Measurements from ENCODE around the gene TRPV4.
A peak's percentile ranks its signal among the peaks of the same experiment; 100 is the strongest.

TRPV4 gene

DNA sequence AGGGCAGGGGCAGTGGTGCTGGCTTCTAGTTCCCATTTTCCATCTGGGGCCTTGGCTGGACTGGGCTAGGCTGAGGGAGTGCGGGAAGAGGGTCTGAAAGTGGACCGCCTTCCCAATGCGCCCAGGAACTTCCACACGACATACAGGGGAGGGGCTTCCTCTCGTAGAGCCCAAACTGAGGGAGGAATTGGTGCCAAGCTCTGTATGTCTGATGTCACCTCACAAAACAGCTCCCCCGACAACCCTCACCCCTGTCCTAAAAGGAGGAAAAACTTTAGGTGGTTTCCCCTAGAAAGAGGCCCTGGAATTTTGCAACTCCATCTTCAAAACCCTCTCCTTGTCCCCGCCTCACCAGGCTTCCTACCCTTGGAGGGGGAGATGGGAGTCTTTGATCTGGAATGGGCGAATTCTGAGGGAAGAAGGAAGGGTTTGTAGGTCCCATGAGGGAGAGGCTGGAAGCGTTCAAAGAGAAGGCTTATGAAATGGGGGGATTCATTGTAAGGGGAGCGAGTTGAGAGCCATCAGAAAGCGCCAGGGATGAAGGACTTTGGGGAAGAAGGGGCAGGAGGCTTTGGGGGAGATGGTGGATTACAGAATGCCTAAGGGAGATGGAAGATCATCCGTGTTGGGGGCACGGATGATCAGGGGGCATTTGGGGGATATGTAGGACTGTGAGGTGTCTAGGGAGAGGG is 46.3 kb upstream of the TRPV4 start (continued):
- TF ChIP-seq ZNF658 (tag by site-specific recombination; IDR thresholded peaks at IDR 0.05) (no peak), ZNF555 (tag by site-specific recombination; conservative IDR thresholded peaks at IDR 0.05) (no peak), ZNF350 (tag by site-specific recombination; IDR thresholded peaks at IDR 0.05) (no peak), ZNF521 (tag by site-specific recombination; IDR thresholded peaks at IDR 0.05) (no peak)
- TF ChIP-seq, protein P1, sequence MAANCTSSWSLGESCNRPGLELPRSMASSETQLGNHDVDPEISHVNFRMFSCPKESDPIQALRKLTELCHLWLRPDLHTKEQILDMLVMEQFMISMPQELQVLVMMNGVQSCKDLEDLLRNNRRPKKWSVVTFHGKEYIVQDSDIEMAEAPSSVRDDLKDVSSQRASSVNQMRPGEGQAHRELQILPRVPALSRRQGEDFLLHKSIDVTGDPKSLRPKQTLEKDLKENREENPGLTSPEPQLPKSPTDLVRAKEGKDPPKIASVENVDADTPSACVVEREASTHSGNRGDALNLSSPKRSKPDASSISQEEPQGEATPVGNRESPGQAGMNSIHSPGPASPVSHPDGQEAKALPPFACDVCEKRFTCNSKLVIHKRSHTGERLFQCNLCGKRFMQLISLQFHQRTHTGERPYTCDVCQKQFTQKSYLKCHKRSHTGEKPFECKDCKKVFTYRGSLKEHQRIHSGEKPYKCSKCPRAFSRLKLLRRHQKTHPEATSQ (tag by site-specific recombination; IDR thresholded peaks at IDR 0.05) = no peak

DNA sequence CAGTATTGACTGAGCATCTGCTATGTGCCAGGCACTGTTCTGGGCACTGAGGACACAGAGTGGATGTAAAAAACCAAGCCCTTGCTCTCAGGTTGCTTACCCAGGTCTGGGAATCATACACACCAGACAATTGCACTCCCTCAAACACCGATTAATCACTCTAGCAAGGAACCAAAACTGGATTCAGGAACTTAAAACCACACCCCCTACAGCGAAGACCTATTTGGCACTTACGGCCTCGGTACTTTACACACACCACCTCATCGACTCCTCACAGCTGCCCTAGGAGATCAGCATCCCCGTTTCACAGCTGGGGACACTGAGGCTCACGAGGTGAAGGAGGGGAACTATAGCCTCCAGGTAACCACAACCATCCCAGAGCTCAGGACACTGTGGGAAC is 45.6 kb upstream of the TRPV4 start:
- no peak overlapping the region for H3K4me3 ChIP-seq (ENCODE audit: low read depth, low read length)
- CTCF ChIA-PET = interaction anchor here (0.6 to 1.6 kb wide), 6 partner anchors 25 to 1319 kb away, joined by 3 to 14 read pairs (median 6); no protein-coding TSS in a partner anchor
- TF ChIP-seq ZNF16 (tag by site-specific recombination; IDR thresholded peaks at IDR 0.05; ENCODE audit: low read depth) (no peak), ZNF416 (tag by site-specific recombination; IDR thresholded peaks at IDR 0.05) (no peak), ZNF585B (tag by site-specific recombination; IDR thresholded peaks at IDR 0.05) (no peak), ZNF221 (tag by site-specific recombination; IDR thresholded peaks at IDR 0.05; ENCODE audit: borderline replicate concordance) (no peak), KLF8 (tag by site-specific recombination; IDR thresholded peaks at IDR 0.05) (no peak), ZNF501 (tag by site-specific recombination; IDR thresholded peaks at IDR 0.05) (no peak), ZNF76 (tag by site-specific recombination; IDR thresholded peaks at IDR 0.05; ENCODE audit: borderline replicate concordance, low read depth) (no peak), IKZF3 (tag by site-specific recombination; IDR thresholded peaks at IDR 0.05) (no peak), ZNF548 (tag by site-specific recombination; IDR thresholded peaks at IDR 0.05) (no peak), MEIS1 (CRISPR knock-in tag; IDR thresholded peaks at IDR 0.05; ENCODE audit: borderline replicate concordance) (no peak), ZBTB21 (tag by site-specific recombination; IDR thresholded peaks at IDR 0.05) (no peak), ZNF768 (tag by site-specific recombination; IDR thresholded peaks at IDR 0.05) (no peak), ZNF423 (tag by site-specific recombination; IDR thresholded peaks at IDR 0.05) (no peak), OSR2 (tag by site-specific recombination; IDR thresholded peaks at IDR 0.05) (no peak), ZNF530 (tag by site-specific recombination; IDR thresholded peaks at IDR 0.05; ENCODE audit: low read depth) (no peak), ZNF292 (tag by site-specific recombination; IDR thresholded peaks at IDR 0.05; ENCODE audit: borderline replicate concordance, low read depth) (no peak), ZNF660 (tag by site-specific recombination; IDR thresholded peaks at IDR 0.05) (no peak), ZNF664 (tag by site-specific recombination; IDR thresholded peaks at IDR 0.05) (peak; percentile 42; the same call in 1 of the 2 replicates), ZBTB17 (tag by site-specific recombination; IDR thresholded peaks at IDR 0.05) (peak; percentile 59; the same call in 1 of the 2 replicates)
- TF ChIP-seq, protein P2, sequence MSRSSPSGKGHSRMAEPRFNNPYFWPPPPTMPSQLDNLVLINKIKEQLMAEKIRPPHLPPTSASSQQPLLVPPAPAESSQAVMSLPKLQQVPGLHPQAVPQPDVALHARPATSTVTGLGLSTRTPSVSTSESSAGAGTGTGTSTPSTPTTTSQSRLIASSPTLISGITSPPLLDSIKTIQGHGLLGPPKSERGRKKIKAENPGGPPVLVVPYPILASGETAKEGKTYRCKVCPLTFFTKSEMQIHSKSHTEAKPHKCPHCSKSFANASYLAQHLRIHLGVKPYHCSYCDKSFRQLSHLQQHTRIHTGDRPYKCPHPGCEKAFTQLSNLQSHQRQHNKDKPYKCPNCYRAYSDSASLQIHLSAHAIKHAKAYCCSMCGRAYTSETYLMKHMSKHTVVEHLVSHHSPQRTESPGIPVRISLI (tag by site-specific recombination; IDR thresholded peaks at IDR 0.05) = no peak
- TF ChIP-seq, protein P3, sequence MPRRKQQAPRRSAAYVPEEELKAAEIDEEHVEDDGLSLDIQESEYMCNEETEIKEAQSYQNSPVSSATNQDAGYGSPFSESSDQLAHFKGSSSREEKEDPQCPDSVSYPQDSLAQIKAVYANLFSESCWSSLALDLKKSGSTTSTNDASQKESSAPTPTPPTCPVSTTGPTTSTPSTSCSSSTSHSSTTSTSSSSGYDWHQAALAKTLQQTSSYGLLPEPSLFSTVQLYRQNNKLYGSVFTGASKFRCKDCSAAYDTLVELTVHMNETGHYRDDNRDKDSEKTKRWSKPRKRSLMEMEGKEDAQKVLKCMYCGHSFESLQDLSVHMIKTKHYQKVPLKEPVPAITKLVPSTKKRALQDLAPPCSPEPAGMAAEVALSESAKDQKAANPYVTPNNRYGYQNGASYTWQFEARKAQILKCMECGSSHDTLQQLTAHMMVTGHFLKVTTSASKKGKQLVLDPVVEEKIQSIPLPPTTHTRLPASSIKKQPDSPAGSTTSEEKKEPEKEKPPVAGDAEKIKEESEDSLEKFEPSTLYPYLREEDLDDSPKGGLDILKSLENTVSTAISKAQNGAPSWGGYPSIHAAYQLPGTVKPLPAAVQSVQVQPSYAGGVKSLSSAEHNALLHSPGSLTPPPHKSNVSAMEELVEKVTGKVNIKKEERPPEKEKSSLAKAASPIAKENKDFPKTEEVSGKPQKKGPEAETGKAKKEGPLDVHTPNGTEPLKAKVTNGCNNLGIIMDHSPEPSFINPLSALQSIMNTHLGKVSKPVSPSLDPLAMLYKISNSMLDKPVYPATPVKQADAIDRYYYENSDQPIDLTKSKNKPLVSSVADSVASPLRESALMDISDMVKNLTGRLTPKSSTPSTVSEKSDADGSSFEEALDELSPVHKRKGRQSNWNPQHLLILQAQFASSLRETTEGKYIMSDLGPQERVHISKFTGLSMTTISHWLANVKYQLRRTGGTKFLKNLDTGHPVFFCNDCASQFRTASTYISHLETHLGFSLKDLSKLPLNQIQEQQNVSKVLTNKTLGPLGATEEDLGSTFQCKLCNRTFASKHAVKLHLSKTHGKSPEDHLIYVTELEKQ (tag by site-specific recombination; IDR thresholded peaks at IDR 0.05; ENCODE audit: borderline replicate concordance) = no peak
- TF ChIP-seq, protein P4, sequence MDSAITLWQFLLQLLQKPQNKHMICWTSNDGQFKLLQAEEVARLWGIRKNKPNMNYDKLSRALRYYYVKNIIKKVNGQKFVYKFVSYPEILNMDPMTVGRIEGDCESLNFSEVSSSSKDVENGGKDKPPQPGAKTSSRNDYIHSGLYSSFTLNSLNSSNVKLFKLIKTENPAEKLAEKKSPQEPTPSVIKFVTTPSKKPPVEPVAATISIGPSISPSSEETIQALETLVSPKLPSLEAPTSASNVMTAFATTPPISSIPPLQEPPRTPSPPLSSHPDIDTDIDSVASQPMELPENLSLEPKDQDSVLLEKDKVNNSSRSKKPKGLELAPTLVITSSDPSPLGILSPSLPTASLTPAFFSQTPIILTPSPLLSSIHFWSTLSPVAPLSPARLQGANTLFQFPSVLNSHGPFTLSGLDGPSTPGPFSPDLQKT (IDR thresholded peaks at IDR 0.05; ENCODE audit: borderline replicate concordance, low read depth, low read length) = no peak
- TF ChIP-seq, protein P5, sequence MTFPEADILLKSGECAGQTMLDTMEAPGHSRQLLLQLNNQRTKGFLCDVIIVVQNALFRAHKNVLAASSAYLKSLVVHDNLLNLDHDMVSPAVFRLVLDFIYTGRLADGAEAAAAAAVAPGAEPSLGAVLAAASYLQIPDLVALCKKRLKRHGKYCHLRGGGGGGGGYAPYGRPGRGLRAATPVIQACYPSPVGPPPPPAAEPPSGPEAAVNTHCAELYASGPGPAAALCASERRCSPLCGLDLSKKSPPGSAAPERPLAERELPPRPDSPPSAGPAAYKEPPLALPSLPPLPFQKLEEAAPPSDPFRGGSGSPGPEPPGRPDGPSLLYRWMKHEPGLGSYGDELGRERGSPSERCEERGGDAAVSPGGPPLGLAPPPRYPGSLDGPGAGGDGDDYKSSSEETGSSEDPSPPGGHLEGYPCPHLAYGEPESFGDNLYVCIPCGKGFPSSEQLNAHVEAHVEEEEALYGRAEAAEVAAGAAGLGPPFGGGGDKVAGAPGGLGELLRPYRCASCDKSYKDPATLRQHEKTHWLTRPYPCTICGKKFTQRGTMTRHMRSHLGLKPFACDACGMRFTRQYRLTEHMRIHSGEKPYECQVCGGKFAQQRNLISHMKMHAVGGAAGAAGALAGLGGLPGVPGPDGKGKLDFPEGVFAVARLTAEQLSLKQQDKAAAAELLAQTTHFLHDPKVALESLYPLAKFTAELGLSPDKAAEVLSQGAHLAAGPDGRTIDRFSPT (tag by site-specific recombination; IDR thresholded peaks at IDR 0.05) = no peak

More for the DNA sequence above, 45.6 kb upstream of the TRPV4 start:
- Histone ChIP-seq H3K36me3 (ENCODE audit: control insufficient read depth in 2 of 2, insufficient read depth in 1 of 2, low read length in 2 of 2) (no peaks in the 10 kb centered on the region), H3K9me3 (ENCODE audit: control insufficient read depth, insufficient read depth, low read depth, low read length) (no peaks in the 10 kb centered on the region), H3K27ac (ENCODE audit: extremely low read depth, low read depth, low read length) (no peak overlapping the region), H3K4me1 (ENCODE audit: control insufficient read depth, insufficient read depth, low read length) (peaks cover 12% of the 10 kb centered on the region)
- POLR2A ChIA-PET = no interaction called here
